Fibroblast of skin of abdomen (primary cell): ENCODE measurements around the gene SPG7.
A peak's percentile ranks its signal among the peaks of the same experiment; 100 is the strongest.

ENCODE experiments used
- DNase-seq: peaks from one replicate; pipeline ENCODE4 v3.0.0-alpha.2; 2013

Gene SPG7

GRCh38 chr16:89485701-89486246 lies 22.4 kb upstream of the SPG7 start:
- DNase-seq = no peak

- peak; percentile 97 for DNase-seq
Observed at GRCh38 chr16:89489040-89489897, 18.9 kb upstream of the SPG7 start.

- no peak for DNase-seq
Observed at GRCh38 chr16:89489898-89490438, 18.2 kb upstream of the SPG7 start.

- peak; percentile 100 for DNase-seq
Observed at GRCh38 chr16:89490439-89491237, 17.6 kb upstream of the SPG7 start, which contains the start of gene ANKRD11. ANKRD11 (minus strand) TSS chr16:89490561; CDS start chr16:89317019, 173,542 bp downstream.

DNA sequence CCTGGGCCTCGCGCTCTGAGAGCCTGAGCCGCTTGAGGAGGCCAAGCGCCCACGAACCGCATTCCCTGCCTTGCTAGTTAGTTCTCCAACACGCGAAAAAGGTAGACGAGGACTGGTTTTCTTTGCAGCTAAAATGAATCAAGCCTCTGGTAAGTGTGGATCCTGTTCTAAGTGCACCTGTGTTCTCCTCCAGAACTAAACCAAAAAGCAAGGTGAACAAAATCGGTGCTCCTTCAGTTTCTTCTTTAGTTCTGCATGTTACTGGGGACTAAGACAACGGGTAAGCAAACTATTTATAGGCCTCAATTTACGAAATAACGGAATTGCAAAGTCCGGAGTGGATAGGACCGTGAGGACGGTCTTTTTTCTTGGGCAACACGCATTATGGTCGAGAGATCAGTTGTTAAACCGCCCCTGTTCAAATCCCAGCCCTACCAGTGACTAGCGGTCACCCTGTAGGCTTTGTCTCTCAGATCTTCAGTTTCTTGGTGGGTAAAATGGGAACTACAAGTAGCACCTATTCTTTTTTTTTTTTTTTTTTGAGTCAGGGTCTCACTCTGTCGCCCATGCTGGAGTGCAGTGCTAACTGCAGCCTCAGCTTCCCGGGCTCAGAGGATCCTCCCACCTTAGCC lies 16.8 kb upstream of the SPG7 start:
- DNase-seq = no peak

DNA sequence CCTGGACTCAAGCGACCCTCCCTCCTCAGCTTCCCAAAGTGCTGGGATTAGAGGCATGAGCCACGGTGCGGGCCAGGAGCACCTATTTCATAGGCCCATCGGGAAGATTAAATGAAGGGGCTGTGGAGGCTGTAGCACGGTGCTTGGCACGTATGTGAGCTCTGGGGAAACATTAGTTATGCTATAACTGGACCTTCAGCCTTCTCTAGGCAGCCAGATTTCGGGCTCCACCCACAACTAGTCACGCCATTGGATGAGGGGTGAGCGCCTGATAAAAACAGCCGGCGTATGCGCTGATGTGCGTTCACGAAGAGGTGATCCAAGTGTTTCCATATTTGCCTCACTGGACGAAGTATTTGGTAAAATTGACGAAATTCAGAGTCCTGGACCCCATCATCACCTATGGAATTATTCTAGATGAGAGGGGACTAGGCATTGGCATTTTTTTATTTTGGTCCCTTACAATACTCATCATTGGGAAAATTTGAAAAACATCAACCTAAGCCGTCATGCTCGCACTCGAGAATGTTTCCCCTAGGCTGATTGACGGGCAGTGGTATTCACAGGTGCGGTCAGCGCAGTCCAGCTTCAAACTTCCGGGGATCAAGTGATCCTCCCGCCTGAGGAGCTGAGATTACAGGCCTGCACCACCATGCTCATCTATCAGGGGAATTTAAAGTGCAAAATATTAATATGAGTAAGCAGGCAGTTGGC lies 16.1 kb upstream of the SPG7 start:
- no peak for DNase-seq

DNA sequence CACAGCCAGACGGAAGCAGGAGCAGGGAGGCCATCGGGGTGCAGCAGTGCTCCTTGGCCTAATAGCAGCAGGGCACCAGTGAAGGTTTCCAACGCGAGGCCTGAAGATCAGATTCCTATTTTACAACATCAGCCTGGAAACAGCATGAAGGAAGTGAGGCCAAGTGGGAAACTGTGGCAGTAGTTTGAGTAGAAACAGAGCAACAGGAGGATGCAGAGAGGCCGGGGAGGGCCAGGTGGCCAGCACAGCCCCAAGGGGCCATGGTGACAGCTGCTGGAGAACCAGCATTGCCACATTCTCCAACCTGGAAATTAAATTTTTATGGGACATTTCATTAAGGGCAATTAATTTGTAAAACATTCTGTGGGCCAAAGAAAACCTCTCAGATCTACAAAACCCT lies 14.4 kb upstream of the SPG7 start:
- no peak for DNase-seq

DNA sequence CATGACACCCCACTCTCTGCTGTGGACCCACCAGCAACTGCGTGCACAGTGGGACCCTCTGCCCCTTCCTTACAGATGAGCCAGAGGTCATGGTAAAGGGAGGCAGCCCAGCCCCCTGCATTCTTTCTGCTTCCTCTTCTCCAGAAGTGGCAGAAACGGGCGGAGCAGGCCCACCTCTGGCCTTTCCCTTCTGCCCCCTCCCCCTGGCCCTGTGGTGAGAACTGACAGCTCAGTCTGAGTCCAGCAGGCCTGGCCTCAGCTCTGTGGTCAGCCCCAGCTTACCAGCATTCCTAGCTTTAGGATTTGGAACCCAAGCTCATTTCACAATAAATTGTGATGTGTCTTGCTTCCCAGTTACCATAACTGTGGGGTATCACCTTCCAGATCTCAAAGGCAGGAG lies 13.1 kb upstream of the SPG7 start:
- DNase-seq = peak; percentile 62

- DNase-seq = peak; percentile 95
Observed at GRCh38 chr16:89498839-89499238, 9.4 kb upstream of the SPG7 start.

- DNase-seq = no peak
Observed at GRCh38 chr16:89499767-89500166, 8.4 kb upstream of the SPG7 start.

GRCh38 chr16:89502081-89502843 lies 5.9 kb upstream of the SPG7 start:
- DNase-seq = no peak

DNA sequence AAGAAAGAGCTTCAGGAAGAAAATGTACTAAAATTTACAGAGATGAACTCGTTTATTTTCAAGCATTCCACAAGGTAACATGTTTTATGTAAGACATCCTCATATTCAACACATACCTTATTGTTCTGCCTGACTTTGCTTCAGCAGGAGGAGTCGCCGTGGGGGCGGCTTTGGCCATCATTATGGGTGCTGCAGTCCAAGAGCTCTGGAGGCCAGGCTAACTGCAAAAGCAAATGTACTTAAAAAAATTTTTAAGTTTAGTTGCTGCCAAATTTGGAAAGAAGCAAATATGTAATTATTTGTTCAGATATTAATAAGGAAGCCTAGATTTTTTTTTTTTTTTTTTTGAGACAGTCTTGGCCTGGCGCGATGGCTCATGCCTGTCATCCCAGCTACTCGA lies 4.1 kb upstream of the SPG7 start:
- no peak for DNase-seq

GRCh38 chr16:89505204-89506112 lies 2.7 kb upstream of the SPG7 start:
- peak; percentile 63 for DNase-seq

- DNase-seq = no peak
Observed at GRCh38 chr16:89506113-89506504, 2.1 kb upstream of the SPG7 start.

DNA sequence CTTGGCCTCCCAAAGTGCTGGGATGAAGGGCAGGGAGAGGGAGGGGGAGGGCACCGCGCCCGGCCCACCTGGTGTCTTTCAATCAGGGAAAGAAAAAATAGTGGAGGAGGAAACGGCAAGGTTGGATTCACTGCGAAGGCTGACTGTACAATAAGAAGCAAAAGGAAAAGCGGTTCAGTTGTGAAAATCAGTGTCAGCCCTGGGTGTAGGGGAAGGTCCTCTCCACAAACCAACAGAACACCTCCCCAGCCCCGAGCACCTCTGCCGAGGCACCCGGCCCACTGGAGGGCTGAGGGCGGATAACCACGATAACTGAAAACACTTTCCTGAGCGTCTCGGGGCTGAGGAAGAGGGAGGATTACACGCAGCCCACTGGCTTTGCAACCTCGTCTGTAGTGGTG lies 1.4 kb upstream of the SPG7 start:
- DNase-seq = no peak

DNA sequence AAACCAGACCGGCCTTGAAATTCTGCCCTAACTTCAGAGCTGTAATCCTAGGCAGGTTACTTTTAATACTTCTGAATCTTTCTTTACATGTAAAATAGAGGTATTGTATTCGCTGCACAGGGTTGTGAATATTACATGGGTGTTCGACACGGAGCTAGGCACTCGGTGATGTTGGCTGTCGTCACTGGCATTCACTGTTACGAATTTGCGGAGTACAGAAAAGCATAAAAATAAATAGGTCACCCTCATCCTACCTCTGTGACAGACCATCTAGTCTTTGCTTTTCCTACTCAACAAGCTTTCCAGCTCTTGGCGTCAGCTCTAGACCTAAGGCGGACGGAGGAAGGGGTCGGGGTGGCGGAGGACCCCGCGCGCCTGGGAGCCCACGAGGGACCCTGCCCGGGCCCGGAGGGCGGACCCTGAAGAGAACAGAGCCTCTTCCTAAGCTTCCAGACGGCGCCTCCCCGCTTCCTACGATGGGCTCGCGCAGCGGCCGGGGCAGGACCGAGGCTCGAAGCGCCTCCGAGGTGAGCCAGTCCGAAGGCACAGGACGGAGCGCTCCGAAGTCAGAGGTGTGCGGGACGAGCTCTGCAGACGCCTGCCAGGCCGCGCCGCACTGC lies 879 bp upstream of the SPG7 start:
- DNase-seq = no peak

- no peak for DNase-seq
Observed at GRCh38 chr16:89510526-89510925, 2.3 kb downstream of the SPG7 start.

- DNase-seq = no peak
Observed at GRCh38 chr16:89511374-89511773, 3.2 kb downstream of the SPG7 start.

DNA sequence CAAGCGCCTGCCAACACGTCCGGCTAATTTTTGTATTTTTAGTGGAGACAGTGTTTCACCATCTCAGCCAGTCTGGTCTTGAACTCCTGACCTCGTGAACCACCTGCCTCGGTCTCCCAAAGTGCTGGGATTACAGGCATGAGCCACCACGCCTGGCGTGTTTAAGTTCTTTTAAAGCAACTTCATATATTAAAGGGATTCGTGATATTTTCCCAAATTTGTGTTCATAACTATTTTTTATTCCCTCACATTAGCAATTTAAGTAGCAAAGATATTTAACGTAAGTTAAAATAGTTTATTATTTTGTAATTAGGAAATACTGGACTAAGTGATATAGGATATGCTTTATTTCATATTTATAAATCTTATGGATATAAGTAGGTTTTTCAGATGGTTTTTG lies 4.2 kb downstream of the SPG7 start:
- no peak for DNase-seq

- no peak for DNase-seq
Observed at GRCh38 chr16:89517128-89517527, 8.9 kb downstream of the SPG7 start.
